Measurements from ENCODE around the gene NAA38. TPM values are rescaled to one million over a fixed set of nuclear protein-coding genes. Genes with fewer than 3 reads are reported as not detected.
A peak's percentile ranks its signal among the peaks of the same experiment; 100 is the strongest.

Gene NAA38
- total RNA-seq, 4 donors from 2014 or later = 45.2 to 80.1 (median 74.8) TPM

DNA sequence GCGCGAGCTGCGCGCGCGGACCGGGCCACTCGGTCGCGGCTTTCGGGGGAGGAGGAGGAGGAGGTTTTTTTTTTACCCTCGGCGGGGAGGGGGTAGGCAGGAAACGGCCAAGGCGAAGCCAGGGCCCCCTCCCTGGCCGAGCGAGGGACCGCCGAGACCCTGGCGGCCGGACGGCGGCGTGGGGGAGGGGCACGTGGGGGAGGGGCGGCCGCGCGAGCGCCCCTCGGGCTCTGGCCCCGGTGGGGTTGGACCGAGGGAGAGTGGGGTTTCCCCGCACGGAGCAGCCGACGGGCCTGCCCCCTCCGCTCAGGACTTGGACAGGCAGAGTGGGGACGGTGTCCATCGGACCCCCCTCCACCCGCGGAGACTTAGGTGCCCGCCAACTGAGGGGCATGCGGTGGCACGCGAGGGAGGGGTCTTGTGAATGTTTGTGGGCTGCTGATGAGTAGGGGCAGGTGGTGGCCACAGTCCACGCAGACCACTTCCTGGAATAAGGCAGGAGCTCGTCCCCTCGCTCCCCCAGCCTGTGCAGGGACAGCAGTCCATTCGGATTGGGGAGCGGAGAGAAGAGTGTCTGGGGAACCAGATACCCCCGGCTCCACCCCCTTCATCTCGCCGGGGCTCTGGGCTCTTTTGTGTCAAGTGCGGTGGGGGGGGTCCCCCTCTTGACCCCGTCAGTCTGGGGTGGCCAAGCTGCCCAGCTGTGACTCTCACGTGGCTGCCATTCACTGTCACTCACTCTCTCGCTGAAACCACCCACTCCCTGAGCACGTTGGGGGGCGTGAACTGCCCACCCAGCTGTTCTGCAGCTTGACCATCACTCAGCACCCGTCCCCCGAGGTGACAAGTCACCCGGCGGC is 28.2 kb upstream of the NAA38 start:
- no peak for DNase-seq
- no peaks in the 10 kb centered on the region for H3K9me3 ChIP-seq
- TF ChIP-seq, protein P1, sequence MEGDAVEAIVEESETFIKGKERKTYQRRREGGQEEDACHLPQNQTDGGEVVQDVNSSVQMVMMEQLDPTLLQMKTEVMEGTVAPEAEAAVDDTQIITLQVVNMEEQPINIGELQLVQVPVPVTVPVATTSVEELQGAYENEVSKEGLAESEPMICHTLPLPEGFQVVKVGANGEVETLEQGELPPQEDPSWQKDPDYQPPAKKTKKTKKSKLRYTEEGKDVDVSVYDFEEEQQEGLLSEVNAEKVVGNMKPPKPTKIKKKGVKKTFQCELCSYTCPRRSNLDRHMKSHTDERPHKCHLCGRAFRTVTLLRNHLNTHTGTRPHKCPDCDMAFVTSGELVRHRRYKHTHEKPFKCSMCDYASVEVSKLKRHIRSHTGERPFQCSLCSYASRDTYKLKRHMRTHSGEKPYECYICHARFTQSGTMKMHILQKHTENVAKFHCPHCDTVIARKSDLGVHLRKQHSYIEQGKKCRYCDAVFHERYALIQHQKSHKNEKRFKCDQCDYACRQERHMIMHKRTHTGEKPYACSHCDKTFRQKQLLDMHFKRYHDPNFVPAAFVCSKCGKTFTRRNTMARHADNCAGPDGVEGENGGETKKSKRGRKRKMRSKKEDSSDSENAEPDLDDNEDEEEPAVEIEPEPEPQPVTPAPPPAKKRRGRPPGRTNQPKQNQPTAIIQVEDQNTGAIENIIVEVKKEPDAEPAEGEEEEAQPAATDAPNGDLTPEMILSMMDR (IDR thresholded peaks at IDR 0.05) = no peak
- no peak for TF ChIP-seq POLR2A (IDR thresholded peaks at IDR 0.05)
- H3K27me3 ChIP-seq = no peaks in the 10 kb centered on the region
- WGBS, 2 donors = 0% methylated on average over 2 to 6 of the region's 64 CpGs
- peak overlapping the region; percentile 98 to 99 (median 98) for H3K27ac ChIP-seq
- peak overlapping the region; percentile 85 to 97 (median 89) for H3K4me3 ChIP-seq
- peaks cover 50 to 91% (median 59%) of the 10 kb centered on the region in 3 donors for H3K4me1 ChIP-seq
- intact Hi-C loops (cut with DNase I) = no loop called here
- peaks cover 0 to 24% (median under 1%) of the 10 kb centered on the region in 3 donors for H3K36me3 ChIP-seq

DNA sequence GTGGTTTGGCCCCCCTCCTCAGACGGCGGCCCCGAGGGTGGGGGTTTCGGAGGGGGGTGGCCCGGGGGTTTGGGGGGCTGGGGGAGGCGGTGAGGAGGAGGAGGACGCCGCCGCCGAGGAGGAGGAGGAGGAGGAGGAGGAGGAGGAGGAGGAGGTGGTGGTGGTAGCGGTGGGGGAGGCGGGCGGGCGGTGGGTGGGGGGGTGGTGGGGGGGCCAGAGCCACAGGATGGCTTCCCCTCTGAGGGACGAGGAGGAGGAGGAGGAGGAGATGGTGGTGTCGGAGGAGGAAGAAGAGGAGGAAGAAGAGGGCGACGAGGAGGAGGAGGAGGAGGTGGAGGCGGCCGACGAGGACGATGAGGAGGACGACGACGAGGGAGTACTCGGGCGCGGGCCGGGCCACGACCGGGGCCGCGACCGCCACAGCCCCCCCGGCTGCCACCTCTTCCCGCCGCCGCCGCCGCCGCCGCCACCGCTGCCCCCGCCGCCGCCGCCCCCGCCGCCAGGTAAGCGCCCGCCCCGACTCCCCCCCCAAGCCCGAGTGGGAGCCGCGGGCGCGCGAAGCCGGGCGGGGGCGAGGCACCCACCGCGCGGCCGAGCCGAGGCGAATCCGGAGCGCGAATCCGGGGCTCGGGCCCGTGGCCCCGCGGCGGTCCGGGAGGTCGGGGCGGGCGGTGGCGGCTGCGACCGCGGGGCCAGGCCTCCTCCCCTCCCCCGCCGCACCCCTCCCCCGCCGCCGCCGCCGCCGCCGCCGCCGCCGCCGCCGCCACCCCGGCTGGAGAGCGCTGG is 27.4 kb upstream of the NAA38 start:
- WGBS, 2 donors = 0 to 1% methylated on average over 11 to 19 of the region's 100 CpGs
- peak overlapping the region; percentile 98 to 99 (median 98) for H3K27ac ChIP-seq
- H3K9me3 ChIP-seq = no peaks in the 10 kb centered on the region
- TF ChIP-seq POLR2A (IDR thresholded peaks at IDR 0.05) = no peak
- TF ChIP-seq, protein P1 (IDR thresholded peaks at IDR 0.05) = no peak
- H3K4me1 ChIP-seq = peaks cover 46 to 88% (median 56%) of the 10 kb centered on the region in 3 donors
- DNase-seq = no peak
- H3K4me3 ChIP-seq = peak overlapping the region; percentile 85 to 97 (median 89)
- intact Hi-C loops (cut with DNase I) = no loop called here
- H3K27me3 ChIP-seq = no peaks in the 10 kb centered on the region
- H3K36me3 ChIP-seq = peaks cover 0 to 24% (median 0%) of the 10 kb centered on the region in 3 donors

DNA sequence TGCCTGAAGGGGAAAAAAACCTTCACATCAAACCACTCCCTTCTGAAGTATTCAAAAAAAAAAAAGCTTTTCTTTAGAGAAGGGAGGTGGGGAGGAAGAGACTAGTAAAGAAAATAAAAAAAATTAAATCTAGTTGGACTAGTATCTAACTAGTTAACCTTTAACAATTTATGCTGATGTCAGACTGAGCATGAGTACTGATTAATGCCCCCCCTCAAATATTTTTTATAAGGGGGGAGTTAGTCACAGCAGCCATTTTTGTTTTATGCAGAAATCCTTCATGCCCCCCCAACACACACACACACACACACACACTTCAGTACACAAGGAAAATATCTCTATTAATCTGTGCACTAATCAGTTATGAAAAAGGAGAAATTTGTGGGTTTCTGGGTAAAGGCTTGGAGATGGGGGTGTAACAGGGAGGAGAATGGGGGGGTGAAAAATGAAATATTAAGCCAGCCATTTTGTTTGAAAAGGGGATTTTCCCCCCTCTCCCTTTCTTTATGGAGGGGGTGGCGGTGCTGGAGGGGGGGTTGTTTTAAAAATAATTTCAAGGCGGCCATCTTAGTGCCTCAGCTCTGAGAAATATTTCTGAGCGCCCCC is 26.5 kb upstream of the NAA38 start:
- H3K4me1 ChIP-seq = peaks cover 37 to 79% (median 47%) of the 10 kb centered on the region in 3 donors

DNA sequence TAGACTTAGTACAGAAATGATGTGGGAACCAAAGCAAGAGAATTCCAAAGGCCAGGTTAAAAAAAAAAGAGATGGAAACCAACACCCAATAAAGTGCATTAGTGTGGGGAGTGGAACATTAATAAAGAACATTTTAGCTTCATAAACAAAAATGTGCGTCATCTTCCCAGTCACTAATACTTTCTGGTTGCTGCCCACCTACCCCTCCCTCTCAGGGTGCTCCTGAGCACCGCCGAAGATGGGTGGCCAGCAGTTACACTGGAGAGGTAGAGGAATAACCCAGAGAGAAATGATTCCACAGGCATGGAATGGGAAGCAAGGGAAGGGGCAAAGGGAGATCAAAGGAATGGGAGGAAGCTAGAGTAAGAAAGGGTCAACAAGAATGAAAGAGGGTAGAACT is 25.3 kb upstream of the NAA38 start:
- intact Hi-C loops (cut with DNase I) = no loop called here
- TF ChIP-seq, protein P1 (IDR thresholded peaks at IDR 0.05) = no peak
- H3K4me1 ChIP-seq = peaks cover 27 to 66% (median 35%) of the 10 kb centered on the region in 3 donors
- no peaks in the 10 kb centered on the region for H3K9me3 ChIP-seq
- H3K4me3 ChIP-seq = no peak overlapping the region
- H3K27me3 ChIP-seq = no peaks in the 10 kb centered on the region
- no peak for DNase-seq
- peaks cover 0 to 39% (median 0%) of the 10 kb centered on the region in 3 donors for H3K36me3 ChIP-seq
- H3K27ac ChIP-seq = peak overlapping the region in 3 of 4 donors; percentile 38 to 99 (median 98)
- 77 to 80% methylated on average over 3 of the region's 3 CpGs for WGBS, 2 donors

More for the DNA sequence above, 26.5 kb upstream of the NAA38 start:
- H3K27ac ChIP-seq = peak overlapping the region; percentile 54 to 99 (median 98)
- no peaks in the 10 kb centered on the region for H3K27me3 ChIP-seq
- TF ChIP-seq, protein P1 (IDR thresholded peaks at IDR 0.05) = no peak
- no peak for TF ChIP-seq POLR2A (IDR thresholded peaks at IDR 0.05)
- 0 to 2% methylated on average over 3 of the region's 3 CpGs for WGBS, 2 donors
- DNase-seq = no peak
- no peaks in the 10 kb centered on the region for H3K9me3 ChIP-seq
- peaks cover 0 to 32% (median 0%) of the 10 kb centered on the region in 3 donors for H3K36me3 ChIP-seq
- intact Hi-C loops (cut with DNase I) = no loop called here
- H3K4me3 ChIP-seq = peak overlapping the region; percentile 85 to 97 (median 89)

Measured in esophagus squamous epithelium (tissue), 5 donors.